ENCODE results near the gene SIAH2.

The SIAH2 gene

GRCh38 chr3:150722267-150722666 lies 40.7 kb downstream of the SIAH2 start:
- Histone ChIP-seq H3K4me1 (ENCODE audit: insufficient read depth, low read length, severe bottlenecking) (peaks cover 22% of the 10 kb centered on the region), H3K9me2 (ENCODE audit: low read depth, low read length) (no peaks in the 10 kb centered on the region), H3K36me3 (ENCODE audit: insufficient read depth, low read length) (no peaks in the 10 kb centered on the region), H3K27ac (ENCODE audit: low read depth, low read length, poor library complexity, severe bottlenecking) (no peak overlapping the region), H4K20me1 (ENCODE audit: insufficient read depth, low read length) (no peaks in the 10 kb centered on the region), H3K9ac (ENCODE audit: low read length) (no peak overlapping the region), H3K4me2 (ENCODE audit: low read length) (no peak overlapping the region), H3K9me3 (ENCODE audit: low read length) (no peaks in the 10 kb centered on the region), H3K4me3 (ENCODE audit: low read depth, low read length, poor library complexity, severe bottlenecking) (no peak overlapping the region), H3F3A (ENCODE audit: insufficient read depth, low read length) (no peaks in the 10 kb centered on the region), H3K79me2 (ENCODE audit: insufficient read depth, low read length) (no peaks in the 10 kb centered on the region), H3K27me3 (ENCODE audit: insufficient read depth, low read length) (no peaks in the 10 kb centered on the region), H2AFZ (ENCODE audit: low read length) (no peak overlapping the region)
- TF ChIP-seq EZH2 (IDR thresholded peaks at IDR 0.05; ENCODE audit: borderline replicate concordance, low read length): no peak
- TF ChIP-seq, protein P1, sequence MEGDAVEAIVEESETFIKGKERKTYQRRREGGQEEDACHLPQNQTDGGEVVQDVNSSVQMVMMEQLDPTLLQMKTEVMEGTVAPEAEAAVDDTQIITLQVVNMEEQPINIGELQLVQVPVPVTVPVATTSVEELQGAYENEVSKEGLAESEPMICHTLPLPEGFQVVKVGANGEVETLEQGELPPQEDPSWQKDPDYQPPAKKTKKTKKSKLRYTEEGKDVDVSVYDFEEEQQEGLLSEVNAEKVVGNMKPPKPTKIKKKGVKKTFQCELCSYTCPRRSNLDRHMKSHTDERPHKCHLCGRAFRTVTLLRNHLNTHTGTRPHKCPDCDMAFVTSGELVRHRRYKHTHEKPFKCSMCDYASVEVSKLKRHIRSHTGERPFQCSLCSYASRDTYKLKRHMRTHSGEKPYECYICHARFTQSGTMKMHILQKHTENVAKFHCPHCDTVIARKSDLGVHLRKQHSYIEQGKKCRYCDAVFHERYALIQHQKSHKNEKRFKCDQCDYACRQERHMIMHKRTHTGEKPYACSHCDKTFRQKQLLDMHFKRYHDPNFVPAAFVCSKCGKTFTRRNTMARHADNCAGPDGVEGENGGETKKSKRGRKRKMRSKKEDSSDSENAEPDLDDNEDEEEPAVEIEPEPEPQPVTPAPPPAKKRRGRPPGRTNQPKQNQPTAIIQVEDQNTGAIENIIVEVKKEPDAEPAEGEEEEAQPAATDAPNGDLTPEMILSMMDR (IDR thresholded peaks at IDR 0.05; ENCODE audit: low read length): no peak

DNA sequence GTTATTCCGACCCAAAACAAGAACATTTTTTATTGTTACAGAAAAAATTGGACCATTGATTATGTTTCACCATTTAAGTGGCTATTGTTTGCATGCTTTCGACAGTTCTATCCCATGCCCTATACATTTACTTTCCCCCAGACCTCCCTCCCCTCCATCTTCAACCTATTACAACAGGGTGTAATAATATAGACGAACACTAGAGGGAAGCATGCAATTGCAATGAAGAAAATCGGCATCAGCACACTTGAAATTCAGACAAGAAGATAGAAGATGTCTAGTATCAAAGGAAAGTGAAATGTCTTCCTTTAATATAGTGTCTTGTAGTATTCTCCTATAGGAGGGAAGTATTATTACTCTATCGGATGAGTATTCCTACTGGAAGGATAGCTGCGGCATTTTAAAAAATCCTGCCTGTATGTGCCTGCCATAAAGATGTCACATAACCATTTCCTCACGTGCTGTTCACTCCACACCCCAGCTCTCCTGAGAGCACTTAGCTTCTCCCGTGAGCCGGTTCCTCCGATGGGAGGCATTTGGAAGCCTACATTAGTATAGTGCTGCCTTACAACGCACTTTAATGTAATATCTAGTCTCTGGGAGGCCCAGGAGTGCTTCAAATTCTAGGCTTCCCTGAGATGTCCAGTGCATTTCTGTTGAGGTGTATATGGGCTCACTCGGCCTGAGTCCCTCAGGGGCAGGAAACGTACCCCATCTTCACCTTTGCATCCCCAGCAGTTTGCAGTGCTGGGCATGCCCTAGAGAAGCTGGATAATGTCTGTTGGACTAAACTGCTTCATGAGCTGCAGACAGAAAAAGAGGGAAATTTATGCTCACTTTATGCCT lies 41.5 kb downstream of the SIAH2 start:
- no peaks in the 10 kb centered on the region for H3K9me2 ChIP-seq (ENCODE audit: low read depth, low read length)
- no peaks in the 10 kb centered on the region for H3K9me3 ChIP-seq (ENCODE audit: low read length)
- H3K4me2 ChIP-seq (ENCODE audit: low read length): peak overlapping the region; percentile 46
- H3K27ac ChIP-seq (ENCODE audit: low read depth, low read length, poor library complexity, severe bottlenecking): peak overlapping the region; percentile 26
- peaks cover 22% of the 10 kb centered on the region for H3K4me1 ChIP-seq (ENCODE audit: insufficient read depth, low read length, severe bottlenecking)
- no peaks in the 10 kb centered on the region for H3K79me2 ChIP-seq (ENCODE audit: insufficient read depth, low read length)
- no peaks in the 10 kb centered on the region for H3K27me3 ChIP-seq (ENCODE audit: insufficient read depth, low read length)
- H3K9ac ChIP-seq (ENCODE audit: low read length): peak overlapping the region; percentile 39; the same call in 1 of the 2 replicates
- H3F3A ChIP-seq (ENCODE audit: insufficient read depth, low read length): no peaks in the 10 kb centered on the region
- no peaks in the 10 kb centered on the region for H3K36me3 ChIP-seq (ENCODE audit: insufficient read depth, low read length)
- peak overlapping the region; percentile 50; the same call in 1 of the 2 replicates for H2AFZ ChIP-seq (ENCODE audit: low read length)
- no peaks in the 10 kb centered on the region for H4K20me1 ChIP-seq (ENCODE audit: insufficient read depth, low read length)
- no peak overlapping the region for H3K4me3 ChIP-seq (ENCODE audit: low read depth, low read length, poor library complexity, severe bottlenecking)
- TF ChIP-seq EZH2 (IDR thresholded peaks at IDR 0.05; ENCODE audit: borderline replicate concordance, low read length): no peak
- TF ChIP-seq, protein P1 (IDR thresholded peaks at IDR 0.05; ENCODE audit: low read length): peak; percentile 96

- H3K36me3 ChIP-seq (ENCODE audit: insufficient read depth, low read length): no peaks in the 10 kb centered on the region
- H3K4me1 ChIP-seq (ENCODE audit: insufficient read depth, low read length, severe bottlenecking): peaks cover 22% of the 10 kb centered on the region
- H3K27me3 ChIP-seq (ENCODE audit: insufficient read depth, low read length): no peaks in the 10 kb centered on the region
- no peak overlapping the region for H3K27ac ChIP-seq (ENCODE audit: low read depth, low read length, poor library complexity, severe bottlenecking)
- no peak for TF ChIP-seq EZH2 (IDR thresholded peaks at IDR 0.05; ENCODE audit: borderline replicate concordance, low read length)
- TF ChIP-seq, protein P1 (IDR thresholded peaks at IDR 0.05; ENCODE audit: low read length): no peak
- no peaks in the 10 kb centered on the region for H3K9me2 ChIP-seq (ENCODE audit: low read depth, low read length)
- no peaks in the 10 kb centered on the region for H3F3A ChIP-seq (ENCODE audit: insufficient read depth, low read length)
- no peak overlapping the region for H3K9ac ChIP-seq (ENCODE audit: low read length)
- H3K9me3 ChIP-seq (ENCODE audit: low read length): no peaks in the 10 kb centered on the region
- H3K79me2 ChIP-seq (ENCODE audit: insufficient read depth, low read length): no peaks in the 10 kb centered on the region
- no peak overlapping the region for H3K4me2 ChIP-seq (ENCODE audit: low read length)
- H2AFZ ChIP-seq (ENCODE audit: low read length): no peak overlapping the region
- H4K20me1 ChIP-seq (ENCODE audit: insufficient read depth, low read length): no peaks in the 10 kb centered on the region
- no peak overlapping the region for H3K4me3 ChIP-seq (ENCODE audit: low read depth, low read length, poor library complexity, severe bottlenecking)
These were observed 42.5 kb downstream of the SIAH2 start for GRCh38 chr3:150720444-150720843.
